ENCODE results near the gene ITPR2.
"Not testable (repeated sequence)": the region's sequence is repeated elsewhere in the genome, so short reads cannot be mapped to it uniquely, and the experiment has no call there.

ITPR2 gene

GRCh38 chr12:26729137-26729671 is 103.8 kb downstream of the ITPR2 start:
- DNase-seq (ENCODE audit: low spot score), result not testable (repeated sequence)

- DNase-seq (ENCODE audit: low spot score), result no peak
Observed at GRCh38 chr12:26728205-26729050, 104.6 kb downstream of the ITPR2 start.

DNA sequence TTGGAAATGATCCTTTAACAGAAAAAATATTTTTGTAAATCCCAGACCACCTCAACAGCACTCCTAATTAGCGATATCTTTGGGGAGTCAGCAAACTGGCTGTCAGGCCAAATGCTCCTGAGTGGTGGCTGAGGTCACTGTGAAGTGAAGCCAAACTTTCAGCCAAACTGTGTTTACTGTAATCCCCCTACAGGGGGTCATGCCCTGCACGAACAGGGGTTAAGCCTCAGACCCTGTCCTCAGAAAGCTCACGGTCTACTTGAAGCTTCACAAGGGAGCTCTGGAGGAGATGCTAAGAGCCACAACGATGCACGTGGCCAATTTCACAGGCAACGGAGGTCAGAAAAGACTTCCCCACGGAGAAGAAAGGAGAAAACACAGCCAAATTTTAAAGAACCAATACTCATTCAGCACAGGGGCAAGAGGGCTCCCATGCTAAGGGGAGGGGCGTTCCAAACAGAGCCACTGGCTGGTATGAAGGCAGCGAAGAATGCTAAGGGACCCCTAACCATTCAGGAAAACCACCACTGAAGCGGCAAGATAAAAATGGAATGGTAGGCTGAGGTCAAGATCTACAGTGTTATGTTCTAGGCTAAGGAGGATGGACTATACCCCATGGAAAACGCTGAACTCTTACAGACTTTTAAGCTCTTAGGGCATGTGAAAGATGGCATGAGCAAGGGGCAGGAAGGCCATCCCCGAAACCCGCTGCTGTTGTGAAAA is 105.4 kb downstream of the ITPR2 start:
- no peak for DNase-seq (ENCODE audit: low spot score)

DNA sequence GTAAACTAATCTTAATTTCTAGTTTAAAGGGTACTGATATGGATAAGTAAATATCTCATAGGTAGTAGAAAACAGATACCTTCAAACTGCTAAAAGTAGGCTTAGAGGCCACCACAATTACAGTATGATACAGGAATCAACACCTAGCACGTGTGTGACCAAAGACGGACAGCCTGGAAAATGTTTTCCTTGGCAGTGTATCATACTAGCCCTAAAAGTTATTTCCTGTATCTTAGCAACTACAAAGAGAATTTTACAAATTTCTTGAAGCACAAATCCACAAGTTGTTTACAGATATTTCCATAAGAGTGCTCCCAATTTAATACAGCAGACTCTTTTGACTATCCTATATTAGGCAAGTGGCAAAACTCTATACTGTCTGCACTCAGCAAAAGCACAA is 106.0 kb downstream of the ITPR2 start:
- no peak for DNase-seq (ENCODE audit: low spot score)

DNA sequence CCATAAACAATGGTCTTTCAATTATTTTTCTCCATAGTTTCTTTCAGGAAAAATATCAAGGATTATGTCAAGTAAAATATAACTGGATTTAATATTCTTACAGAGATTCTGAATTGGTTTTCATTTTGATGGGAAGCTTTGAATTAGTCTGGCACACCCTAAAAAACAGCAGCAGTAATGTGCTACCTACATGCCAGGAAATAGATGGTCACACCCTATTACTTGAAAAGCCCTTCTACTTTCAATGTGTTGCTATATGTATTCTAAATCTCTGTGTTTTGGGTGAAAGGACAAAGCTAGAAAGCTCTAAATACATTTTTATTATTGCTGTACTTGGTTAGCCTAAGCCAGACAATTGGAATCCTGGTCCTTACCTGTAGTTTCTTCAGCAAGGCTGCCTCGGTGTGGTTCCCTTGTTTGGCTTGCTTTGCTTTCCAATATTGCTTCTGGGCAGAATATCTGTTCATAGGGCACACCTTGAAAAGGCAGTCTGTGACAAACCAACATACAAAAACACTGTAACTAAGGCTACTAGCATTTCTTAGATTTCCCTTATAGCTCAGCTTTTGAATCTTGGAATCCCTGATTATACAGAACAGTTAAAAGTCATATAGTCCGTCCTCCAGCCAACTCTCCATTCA is 107.6 kb downstream of the ITPR2 start:
- DNase-seq (ENCODE audit: low spot score), result no peak

GRCh38 chr12:26724309-26724702 is 108.7 kb downstream of the ITPR2 start:
- no peak for DNase-seq (ENCODE audit: low spot score)

DNA sequence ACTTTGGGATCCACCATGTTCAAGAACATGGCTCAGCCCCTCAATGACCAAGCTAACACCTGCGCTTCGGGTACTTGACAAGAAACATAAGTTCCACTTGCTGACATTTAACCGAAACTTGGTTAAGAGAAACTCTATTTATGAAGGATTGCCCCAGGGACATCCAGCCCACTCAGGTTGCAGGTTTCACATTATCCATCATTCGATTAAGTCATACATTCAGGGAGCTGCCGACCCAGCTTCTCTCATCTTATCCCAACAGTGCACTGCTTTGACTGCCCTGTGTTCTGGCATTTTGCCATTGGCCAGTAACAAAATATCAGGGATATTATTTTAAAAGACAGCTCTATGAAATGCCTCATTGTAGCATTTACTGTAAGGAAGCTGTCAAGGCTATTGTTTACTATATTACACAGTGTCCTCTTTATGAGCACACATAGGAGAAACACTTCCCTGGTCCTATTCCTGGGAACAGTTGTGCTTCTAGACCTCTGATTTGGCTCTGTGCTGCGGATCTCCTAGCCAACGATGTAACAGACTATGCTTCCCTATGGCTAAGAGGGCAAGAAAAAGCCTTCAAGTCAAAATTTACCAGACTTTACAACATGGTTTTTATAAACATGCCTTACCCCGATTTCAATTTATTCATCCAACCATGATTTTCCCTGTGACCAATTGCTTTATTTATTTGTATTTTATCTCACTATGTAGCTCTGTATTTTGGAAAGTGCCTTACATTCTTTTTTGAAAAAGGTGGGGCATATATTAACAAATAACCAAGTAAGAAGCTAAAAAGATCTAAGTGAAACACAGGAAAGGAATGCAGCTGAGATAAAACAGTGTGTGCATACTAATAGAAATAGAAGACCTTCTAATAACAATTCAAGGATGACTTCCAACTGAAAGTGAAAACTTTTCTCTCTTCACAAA is 109.3 kb downstream of the ITPR2 start:
- DNase-seq (ENCODE audit: low spot score), result no peak

DNA sequence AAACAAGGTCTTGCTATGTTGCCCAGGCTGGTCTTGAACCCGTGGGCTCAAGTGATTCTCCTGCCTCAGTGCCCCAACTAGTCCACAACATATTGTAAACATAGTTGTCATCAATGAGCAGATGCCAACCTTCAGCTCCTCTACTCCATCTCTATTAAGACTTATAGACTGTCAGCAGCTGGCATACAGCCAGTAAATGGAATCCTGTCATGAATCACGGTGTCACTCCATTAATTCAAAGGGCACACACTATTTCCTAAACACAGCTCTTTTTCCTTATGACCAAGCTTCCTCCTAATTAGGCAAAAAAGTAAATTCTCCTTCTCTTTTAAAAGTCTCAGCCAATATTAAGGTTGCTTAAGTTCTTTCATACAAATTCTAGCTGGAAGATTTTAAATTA is 111.2 kb downstream of the ITPR2 start:
- DNase-seq (ENCODE audit: low spot score), result no peak

- no peak for DNase-seq (ENCODE audit: low spot score)
Observed at GRCh38 chr12:26719852-26720251, 113.1 kb downstream of the ITPR2 start.

GRCh38 chr12:26717757-26718156 is 115.2 kb downstream of the ITPR2 start:
- DNase-seq (ENCODE audit: low spot score), result no peak

GRCh38 chr12:26715232-26715631 is 117.8 kb downstream of the ITPR2 start:
- no peak for DNase-seq (ENCODE audit: low spot score)

- DNase-seq (ENCODE audit: low spot score), result no peak
Observed at GRCh38 chr12:26713885-26714383, 119.1 kb downstream of the ITPR2 start.

GRCh38 chr12:26712892-26713291 is 120.1 kb downstream of the ITPR2 start:
- DNase-seq (ENCODE audit: low spot score), result no peak

DNA sequence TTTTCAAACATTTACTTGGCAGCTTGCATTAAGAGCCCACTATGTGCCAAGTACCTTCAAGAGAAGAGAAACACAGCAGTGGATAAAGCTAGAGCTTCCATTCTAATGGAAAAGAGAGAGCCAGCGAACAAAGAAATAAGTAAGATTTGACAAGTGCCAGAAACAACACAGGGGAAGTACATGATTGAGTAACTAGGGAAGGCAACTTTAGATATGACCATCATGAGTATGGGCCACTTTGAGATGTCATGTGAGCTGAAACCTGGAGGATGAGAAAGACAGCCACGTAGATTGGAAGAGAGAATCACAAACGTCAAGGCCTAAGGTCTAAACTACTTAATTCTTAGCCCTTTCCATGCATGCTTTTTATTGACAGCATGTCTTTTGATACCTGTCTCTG is 121.4 kb downstream of the ITPR2 start:
- no peak for DNase-seq (ENCODE audit: low spot score)

DNA sequence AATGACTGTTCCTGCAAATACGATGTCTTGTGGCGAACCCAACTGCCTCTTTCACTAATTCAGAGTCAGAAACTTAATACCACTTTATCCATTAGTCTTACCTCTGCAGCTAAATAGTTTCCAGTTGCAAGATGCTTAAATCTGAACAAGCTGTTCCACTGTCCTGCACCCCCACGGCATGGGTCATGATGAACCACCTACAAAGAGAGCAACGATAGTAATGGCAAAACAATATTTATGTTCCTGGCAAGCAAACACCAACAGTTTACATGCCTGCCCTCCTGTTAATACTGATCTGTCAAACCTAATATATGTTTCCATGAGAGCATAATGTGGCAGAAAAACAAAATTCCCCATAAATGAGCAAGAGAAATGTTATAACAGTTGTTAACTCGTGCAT is 121.9 kb downstream of the ITPR2 start:
- no peak for DNase-seq (ENCODE audit: low spot score)

- DNase-seq (ENCODE audit: low spot score), result no peak
Observed at GRCh38 chr12:26705851-26706250, 127.1 kb downstream of the ITPR2 start.

- DNase-seq (ENCODE audit: low spot score), result no peak
Observed at GRCh38 chr12:26704684-26705460, 128.1 kb downstream of the ITPR2 start.

DNA sequence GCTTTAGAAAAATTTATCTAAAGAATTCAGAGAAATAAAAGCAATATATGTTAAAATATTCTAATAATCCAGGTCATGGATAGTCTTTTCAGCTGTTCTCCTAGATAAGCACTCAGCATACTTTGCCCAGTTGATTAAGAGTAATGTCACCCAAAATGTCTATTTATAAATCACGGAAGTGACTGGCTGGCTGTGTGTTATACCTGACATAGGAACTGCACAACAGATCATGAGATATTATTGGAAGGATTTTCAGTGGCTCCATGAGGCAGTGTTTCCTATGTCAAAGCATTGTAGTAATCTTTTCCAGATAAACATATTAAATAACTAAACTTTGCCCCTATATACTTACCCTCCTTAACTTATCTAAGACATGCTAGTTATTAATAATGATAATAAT is 128.8 kb downstream of the ITPR2 start:
- DNase-seq (ENCODE audit: low spot score), result no peak

- DNase-seq (ENCODE audit: low spot score), result no peak
Observed at GRCh38 chr12:26702741-26703140, 130.3 kb downstream of the ITPR2 start.

DNA sequence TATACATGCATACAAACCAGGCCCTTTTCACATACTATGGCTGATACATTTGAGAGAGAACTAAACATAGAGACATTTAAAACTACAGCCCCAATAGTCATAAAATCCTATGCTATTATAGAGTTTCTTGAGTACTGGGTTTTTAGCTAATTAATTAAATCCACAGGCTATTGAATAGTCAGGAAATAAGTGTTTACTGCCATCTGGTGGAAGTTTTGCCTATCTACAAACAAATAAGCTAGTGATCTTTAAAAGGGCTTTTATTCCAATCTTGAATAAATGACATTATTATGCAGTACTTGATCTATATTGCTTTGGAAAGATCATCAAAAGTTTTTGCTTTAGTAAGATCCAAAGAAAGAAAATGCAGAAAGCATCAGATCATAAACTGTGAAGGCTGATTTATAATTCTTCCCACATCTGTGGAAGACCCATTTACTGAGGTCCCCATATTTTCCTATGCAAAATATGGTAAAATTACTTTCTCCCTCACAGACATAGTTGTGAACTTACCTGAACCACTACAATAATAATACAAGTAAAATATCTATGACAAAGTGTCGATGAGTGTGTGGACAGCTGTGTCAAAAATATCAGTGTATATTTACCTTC is 131.3 kb downstream of the ITPR2 start:
- no peak for DNase-seq (ENCODE audit: low spot score)

Data from ecto neural progenitor cell (in vitro differentiated cells).